GM19438 (cell line): Measurements from ENCODE around the gene USP11.
"Not testable (repeated sequence)": the region's sequence is repeated elsewhere in the genome, so short reads cannot be mapped to it uniquely, and the experiment has no call there.

Experiments used
- ATAC-seq: cut with Tn5 transposase; IDR thresholded peaks from one replicate; pipeline ENCODE4 v1.9.1; 2021; ENCODE audit warnings: low read depth; ENCODE audit not compliant: unreplicated experiment

USP11 gene

DNA sequence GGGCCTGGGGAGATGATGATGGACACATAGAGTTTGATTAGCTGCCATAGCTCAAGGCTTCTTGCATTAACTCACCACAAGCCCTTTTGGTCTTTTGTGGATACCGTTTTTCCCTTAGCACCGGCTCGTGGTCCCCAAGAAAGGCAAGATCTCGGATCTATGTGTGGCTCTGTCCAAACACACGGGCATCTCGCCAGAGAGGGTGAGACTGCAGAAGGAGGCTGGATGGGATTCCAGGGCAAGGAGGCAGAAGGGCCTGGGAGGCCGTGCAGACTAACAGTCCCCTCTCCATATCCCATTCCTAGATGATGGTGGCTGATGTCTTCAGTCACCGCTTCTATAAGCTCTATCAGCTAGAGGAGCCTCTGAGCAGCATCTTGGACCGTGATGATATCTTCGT is 9.5 kb downstream of the USP11 start:
- ATAC-seq: no peak

DNA sequence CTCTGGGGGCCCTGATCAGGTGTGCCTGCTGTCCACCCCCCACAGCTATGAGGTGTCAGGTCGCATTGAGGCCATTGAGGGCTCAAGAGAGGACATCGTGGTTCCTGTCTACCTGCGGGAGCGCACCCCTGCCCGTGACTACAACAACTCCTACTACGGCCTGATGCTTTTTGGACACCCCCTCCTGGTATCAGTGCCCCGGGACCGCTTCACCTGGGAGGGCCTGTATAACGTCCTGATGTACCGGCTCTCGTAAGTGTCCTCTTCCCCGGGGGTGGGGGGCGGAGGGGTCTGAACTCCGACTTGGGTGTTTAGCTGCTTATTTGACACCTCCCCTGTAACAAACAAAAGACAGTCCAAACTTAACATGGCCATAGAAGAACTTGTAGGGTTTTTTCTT is 10.5 kb downstream of the USP11 start:
- no peak for ATAC-seq

DNA sequence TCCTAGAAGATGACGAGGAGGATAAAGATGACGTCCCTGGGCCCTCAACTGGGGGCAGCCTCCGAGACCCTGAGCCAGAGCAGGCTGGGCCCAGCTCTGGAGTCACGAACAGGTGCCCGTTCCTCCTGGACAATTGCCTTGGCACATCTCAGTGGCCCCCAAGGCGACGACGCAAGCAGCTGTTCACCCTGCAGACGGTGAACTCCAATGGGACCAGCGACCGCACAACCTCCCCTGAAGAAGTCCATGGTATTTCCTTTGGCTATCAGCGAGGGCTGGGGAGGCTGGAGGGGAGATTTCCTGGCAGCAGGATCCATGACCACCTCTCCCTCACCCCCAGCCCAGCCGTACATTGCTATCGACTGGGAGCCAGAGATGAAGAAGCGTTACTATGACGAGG is 11.9 kb downstream of the USP11 start:
- ATAC-seq: no peak

DNA sequence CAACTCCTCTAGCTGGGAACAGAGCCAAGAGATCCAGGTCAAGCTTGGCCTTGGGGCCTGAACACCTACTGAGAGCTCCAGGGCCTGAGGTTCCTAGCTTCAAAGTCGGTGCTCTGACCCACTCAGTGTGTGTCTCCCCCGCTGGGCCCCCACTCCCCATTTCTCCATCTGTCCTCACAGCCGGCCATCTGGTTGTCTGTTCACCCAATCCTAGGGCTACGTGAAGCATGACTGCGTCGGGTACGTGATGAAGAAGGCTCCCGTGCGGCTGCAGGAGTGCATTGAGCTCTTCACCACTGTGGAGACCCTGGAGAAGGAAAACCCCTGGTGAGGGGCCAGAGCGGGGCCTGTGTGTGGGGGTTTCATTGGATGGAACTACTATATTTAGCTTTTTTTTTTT is 12.3 kb downstream of the USP11 start:
- ATAC-seq: no peak

DNA sequence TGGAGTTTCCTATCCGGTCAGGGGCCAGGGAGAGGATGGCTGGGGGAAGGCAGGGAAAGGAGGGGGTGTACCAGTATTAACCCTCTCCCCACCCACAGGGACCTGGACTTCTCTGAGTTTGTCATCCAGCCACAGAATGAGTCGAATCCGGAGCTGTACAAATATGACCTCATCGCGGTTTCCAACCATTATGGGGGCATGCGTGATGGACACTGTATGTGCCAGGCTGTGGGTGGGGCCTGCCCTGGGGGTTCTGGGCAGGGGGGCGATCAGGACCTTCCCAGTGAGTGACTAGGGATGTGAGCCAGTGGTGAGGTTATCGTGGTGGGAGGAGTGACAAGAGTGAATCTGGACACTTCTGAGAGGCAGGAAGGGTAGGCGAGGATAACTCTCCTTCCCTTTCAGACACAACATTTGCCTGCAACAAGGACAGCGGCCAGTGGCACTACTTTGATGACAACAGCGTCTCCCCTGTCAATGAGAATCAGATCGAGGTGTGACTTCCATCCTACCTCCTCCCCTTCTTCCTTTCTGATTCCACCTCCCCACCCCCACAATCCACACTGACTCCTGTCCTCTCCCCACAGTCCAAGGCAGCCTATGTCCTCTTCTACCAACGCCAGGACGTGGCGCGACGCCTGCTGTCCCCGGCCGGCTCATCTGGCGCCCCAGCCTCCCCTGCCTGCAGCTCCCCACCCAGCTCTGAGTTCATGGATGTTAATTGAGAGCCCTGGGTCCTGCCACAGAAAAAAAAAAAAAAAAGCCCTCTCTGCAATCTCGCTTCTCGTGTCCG is 14.6 kb downstream of the USP11 start:
- no peak for ATAC-seq

DNA sequence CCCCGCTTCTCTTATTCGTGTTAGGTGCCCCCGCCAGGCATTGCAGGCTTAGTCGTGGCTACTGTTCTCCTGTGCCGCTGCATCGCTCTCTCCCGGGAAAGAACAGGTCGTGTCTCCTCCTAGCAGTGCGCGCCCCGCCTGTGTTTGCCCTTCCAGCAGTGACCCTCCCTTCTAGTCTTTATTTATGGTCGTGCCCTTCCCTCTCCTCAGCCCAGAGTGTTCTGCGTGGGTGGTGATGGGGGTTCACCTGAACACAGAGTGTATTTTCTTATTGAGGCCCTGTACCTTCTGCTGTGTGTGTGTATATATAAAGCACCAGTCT is 15.2 kb downstream of the USP11 start:
- no peak for ATAC-seq

DNA sequence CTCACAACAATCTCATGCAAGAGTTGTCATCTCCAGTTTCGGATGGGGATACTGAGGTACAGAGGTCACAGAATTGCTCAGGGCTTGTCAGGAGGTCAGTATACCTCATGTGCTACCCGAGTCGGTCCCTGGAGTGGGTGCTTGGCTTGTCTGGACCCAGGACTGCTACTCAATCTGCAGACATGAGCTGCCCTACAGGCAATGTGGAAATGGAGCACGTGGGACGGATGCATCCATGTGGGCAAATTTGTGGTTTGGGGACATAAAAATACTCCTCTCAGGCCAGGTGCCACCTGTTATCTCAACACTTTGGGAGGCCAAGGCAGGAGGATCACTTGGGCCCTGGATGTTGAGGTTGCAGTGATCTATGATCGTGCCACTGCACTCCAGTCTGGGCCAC is 15.8 kb downstream of the USP11 start:
- ATAC-seq: no peak

DNA sequence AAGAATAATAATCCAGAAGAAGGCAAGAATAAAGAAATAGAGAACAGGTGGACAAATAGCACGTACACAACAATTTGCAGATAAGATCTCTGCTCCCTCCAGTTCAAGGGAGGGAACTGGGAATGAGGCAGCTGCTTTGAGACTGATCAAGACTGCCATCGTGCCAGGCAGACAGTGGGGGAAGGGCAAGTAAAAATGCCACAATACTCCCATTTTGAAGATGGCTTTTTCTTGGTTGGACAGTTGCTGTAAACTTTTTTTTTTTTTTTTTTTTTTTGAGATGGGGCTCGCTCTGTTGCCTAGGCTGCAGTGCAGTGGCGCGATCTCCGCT is 17.2 kb downstream of the USP11 start:
- no peak for ATAC-seq

DNA sequence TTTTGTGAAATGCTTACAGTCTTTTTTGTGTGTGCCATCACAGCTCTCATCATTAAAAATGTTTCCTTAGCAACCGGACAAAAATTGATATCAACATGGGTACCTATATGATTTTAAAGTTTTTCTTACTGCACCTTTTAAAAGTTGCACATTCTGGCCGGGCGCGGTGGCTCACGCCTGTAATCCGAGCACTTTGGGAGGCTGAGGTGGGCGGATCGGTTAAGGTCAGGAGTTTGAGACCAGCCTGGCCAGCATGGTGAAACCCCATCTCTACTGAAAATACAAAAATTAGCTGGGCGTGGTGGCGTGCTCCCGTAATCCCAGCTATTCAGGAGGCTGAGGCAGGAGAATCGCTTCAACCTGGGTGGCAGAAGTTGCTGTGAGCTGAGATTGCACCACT is 24.8 kb downstream of the USP11 start:
- ATAC-seq: not testable (repeated sequence)

DNA sequence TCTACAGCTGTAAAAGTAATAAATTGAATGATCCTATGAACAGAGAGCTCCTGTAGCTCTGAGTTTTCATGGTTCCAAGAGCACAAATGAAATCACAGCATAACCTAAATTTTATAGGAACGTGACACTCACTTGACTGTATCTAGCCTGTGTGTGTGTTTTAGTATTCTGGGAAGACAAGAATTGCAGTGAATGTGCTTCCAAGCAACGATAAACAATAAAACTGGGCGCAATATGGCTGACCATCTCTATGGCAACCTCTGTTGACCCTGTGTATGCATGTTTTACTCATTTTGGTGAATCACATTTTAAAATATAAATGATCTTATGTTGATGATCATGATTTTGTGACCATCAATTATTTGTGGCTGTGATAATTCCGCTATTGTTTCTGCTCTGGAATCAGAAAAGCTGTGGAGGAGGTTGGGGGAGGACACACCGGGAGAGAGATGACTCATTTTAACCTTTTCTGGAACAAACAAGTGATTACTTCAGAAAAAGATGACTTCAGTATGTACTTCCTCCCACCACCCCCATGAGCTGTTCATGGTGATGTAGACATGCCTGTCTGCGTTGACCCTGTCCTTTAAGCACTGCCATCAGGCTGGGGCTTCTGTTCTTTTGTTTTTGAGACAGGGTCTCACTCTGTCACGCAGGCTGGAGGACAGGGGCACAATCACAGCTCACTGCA is 31.8 kb downstream of the USP11 start:
- ATAC-seq: no peak

DNA sequence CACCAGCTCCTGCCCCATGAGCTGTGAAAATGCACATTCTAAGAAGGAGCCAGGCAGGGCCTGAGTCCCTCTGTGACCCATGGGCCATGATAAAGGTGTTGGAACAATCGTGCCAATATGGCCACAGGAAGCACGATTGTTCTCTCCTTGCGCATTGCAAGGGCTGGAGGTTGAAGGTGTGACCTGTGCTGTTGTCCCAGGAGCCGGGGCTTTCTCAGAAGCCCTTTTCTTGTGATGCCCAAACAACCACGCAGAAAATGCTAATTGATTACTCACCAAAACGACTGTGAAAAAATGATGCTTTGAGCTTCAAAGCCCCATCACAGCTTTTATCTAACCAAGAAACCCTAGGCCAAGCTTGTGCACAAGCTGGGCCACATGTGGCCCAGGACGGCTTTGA is 33.8 kb downstream of the USP11 start:
- ATAC-seq: no peak

DNA sequence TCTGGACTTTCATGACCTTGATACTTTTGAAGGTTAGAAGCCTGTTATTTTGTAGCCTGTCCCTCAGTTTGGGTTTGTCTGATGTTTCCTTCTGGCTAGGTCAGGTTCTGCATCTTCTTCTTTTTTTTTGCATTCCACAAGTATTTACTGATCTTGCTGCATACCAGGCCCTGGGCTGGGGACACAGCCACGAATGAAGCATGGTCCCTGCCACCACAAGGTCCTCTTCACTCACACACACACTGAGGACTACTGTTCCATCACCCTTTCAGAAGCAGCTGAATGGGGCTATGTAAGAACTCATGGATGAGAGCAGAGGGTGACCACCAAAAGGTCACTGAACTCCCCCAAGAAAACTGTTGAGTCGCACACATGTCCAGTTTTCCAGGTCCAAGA is 39.2 kb downstream of the USP11 start:
- ATAC-seq: no peak

DNA sequence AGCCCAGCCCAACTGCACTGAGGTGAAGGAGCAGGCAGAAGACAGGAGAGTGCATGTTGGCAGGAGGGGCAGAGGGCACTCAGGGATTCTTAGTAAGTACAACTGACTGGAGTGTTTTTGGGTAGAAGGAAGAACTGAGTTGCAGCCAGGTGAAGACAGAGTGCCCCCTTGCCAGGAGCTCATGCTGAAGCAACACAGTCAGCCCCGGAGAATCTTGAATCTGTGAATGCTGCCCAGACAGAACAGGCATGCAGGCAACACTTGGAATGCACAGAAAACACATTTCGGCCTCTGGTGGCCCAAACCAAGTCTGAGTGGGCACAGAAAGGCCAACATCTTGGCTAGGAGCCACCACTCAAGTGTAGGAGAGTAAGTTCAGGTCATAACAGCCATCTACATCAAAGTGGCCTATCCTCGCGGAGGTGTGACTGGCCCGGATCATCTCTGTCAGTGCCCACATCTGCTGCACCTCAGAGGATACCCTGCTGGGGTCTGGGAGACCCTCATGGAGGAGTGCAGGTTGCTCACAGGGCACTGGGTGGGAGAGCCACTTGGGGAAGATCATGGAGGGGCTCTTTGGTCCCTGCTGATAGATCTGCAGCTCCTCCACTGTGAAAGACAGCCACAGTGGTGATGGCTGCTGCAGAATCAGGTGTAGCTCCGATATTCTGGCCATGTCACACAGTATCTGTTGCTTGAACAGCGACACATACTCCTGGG is 40.4 kb downstream of the USP11 start:
- no peak for ATAC-seq

DNA sequence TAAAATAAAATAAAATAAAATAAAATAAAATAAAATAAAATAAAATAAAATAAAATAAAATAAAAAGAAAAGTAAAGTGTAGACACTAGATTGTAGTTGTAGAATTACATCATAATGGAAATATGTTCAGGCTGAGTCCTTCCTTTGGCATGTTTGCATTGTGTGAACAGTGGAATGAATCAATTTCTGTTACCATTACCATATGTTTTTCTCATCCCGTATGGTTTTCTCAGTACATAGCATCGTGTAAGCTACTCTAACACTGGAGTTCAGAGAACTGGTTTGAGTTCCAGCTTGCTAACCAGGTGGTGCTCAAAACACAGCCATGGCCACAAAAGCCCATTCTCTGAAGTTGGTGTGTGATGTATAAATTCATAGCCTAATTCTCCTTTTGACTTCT is 45.9 kb downstream of the USP11 start:
- ATAC-seq: no peak

DNA sequence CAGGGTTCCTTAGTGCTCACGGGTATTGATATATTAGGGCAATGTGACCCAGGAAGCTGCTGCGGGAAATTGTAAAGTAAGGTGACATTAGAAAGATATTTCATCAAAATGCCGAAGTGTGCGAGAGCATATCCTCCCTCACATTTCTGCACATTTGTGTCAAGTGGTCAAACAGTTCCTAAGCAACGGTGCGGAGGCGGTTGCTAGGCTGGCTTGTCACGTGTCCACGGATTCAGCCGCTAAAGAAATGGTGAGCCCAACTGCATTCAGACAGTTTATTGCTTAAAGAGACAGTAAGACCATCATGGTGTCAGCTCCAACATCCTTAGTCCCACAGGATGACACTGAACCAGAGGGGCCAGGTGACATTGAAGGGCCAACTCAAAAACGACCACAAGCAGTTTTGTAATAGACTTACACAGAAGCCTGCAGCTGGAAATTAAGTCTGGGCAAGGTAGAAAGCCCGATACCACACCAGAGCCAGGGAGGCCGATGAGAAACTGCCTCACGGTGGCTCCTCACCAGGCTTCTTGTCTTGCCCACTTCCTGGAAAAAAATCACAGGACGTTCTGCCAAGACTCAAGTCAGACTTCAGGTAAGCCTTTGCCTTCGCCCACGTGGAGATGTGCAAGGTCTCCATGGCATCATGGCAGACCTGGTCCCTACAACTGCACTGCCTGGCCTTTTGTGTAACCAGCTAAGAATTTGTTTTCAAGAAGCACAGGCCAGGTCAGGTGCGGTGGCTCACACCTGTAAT is 50.4 kb downstream of the USP11 start:
- ATAC-seq: no peak

DNA sequence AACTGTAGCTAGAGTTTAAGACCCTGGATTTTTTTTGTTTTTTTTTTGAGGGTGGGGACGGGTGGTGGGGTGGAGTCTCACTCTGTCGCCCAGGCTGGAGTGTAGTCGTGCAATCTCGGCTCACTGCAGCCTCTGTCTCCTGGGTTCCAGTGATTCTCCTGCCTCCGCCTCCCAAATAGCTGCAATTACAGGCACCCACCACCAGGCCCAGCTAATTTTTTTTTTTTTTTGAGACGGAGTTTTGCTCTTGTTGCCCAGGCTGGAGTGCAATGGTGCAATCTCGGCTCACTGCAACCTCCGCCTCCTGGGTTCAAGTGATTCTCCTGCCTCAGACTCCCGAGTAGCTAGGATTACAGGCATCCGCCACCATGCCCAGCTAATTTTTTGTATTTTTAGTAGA is 51.8 kb downstream of the USP11 start:
- not testable (repeated sequence) for ATAC-seq

DNA sequence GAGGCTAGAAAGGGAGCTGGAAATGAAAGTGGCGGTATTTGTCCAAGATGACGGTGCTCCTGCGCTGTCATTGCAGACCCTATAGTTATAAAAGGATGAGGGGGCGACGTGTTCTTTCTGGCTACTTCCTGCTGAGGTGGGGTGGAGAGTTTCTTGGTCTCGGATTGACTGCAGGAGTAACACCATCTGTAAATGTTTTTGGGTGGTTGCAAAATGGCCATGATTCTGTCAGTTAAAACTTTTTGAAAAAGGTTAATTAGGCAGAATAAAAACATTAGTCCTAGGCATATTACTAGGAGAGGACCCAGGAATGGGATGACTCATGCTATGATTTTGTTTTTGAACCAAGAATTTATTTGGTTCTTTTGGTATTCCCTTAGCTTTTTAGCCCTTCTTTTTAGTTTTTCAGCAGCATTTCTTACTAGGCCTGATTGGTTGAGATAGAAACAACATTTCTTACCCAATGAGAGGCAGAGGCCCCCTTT is 53.1 kb downstream of the USP11 start:
- no peak for ATAC-seq

DNA sequence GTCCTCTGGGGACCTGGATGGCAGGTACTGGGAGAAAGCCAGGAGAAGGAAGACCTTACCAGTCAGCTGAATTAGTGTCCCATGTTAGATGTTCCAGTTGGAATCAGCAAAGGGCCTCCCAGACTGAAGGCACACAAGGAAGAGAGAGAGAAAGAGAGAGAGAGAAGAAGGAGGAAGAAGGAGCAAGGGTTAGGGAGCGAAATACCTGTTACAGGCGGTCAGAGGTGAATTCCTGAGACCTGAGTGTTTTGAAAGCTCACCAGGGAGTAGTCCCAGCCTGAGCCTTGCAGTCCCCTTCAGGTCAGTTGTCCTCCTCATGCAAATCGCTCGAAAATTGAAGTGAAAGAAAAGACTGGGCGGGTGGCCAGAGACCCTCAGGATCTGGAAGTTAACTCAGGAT is 60.3 kb downstream of the USP11 start:
- ATAC-seq: no peak

DNA sequence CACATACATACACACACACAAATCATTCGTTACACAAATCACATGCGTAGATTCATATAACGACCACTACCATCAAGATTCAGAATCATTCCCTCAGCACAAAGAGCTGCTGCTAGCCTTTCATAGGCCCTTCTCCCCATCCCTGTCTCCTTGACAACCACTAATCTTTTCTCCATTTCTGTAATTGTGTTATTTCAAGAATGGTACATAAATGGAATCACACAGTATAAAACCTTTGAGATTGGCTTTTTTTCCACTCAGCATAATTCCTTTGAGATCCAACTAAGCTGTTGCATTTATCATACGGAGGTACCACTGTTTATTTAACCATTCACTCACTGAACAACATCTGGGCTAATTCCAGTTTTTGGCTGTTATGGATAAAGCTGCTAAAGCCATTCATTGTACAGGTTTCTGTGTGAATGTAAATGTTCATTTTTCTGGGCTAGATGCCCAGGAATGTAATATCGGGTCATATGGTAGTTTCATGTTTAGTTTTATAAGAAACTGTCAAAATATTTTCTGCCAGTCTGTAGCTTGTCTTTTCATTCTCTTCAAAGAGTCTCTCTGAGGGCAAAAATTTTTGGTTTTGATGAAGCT is 64.1 kb downstream of the USP11 start:
- no peak for ATAC-seq

DNA sequence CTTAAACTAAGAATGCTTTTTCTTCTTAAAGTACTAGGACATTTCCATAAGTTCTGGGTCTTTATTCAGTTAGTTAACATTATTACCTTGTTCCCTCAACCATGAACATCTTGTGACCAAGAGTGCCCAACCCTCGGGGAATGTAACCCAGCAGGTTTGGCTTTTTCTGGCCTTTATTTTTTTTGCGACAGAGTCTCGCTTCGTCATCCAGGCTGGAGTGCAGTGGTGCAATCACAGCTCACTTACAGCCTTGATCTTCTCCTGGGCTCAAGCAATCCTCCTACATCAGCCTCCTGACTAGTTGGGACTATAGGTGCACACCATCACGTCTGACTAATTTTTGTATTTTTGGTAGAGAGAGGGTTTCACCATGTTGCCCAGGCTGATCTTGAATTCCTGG is 65.1 kb downstream of the USP11 start:
- no peak for ATAC-seq
